Stimulated activated CD4-positive, alpha-beta T cell treated with anti-CD3 and anti-CD28 coated beads, Interleukin-12 subunit alpha, Interleukin-12 subunit beta, amount 100 ng/mL, for 24 hours (primary cell): ENCODE measurements around the gene MVB12B.
"Not testable (repeated sequence)": the region's sequence is repeated elsewhere in the genome, so short reads cannot be mapped to it uniquely, and the experiment has no call there.

Experiments
- DNase-seq, 2 experiments: peaks; one replicate each; pipeline ENCODE4 v3.0.0-alpha.2; 2020; ENCODE audit warnings: low read depth in 2 of 2

Gene MVB12B

GRCh38 chr9:126472198-126472947 lies 145.7 kb downstream of the MVB12B start:
- DNase-seq = no peak

GRCh38 chr9:126472948-126473298 lies 146.3 kb downstream of the MVB12B start:
- no peak for DNase-seq

- no peak for DNase-seq
These were observed 147.7 kb downstream of the MVB12B start for GRCh38 chr9:126474206-126474765.

- DNase-seq = no peak
These were observed 148.3 kb downstream of the MVB12B start for GRCh38 chr9:126474786-126475485.

- no peak for DNase-seq
These were observed 149.4 kb downstream of the MVB12B start for GRCh38 chr9:126475933-126476555.

GRCh38 chr9:126477432-126477831 lies 150.8 kb downstream of the MVB12B start:
- not testable (repeated sequence) for DNase-seq

- no peak for DNase-seq
These were observed 151.8 kb downstream of the MVB12B start for GRCh38 chr9:126478216-126478981.

GRCh38 chr9:126479515-126479914 lies 152.9 kb downstream of the MVB12B start:
- DNase-seq = no peak

GRCh38 chr9:126480813-126481212 lies 154.2 kb downstream of the MVB12B start:
- no peak for DNase-seq

GRCh38 chr9:126481862-126482261 lies 155.2 kb downstream of the MVB12B start:
- no peak for DNase-seq

GRCh38 chr9:126482361-126483044 lies 155.9 kb downstream of the MVB12B start:
- no peak for DNase-seq

- DNase-seq = no peak
These were observed 156.9 kb downstream of the MVB12B start for GRCh38 chr9:126483468-126484073.

- no peak for DNase-seq
These were observed 159.0 kb downstream of the MVB12B start for GRCh38 chr9:126485662-126486061.

- no peak for DNase-seq
These were observed 159.6 kb downstream of the MVB12B start for GRCh38 chr9:126486276-126486675.

GRCh38 chr9:126487856-126488255 lies 161.2 kb downstream of the MVB12B start:
- no peak for DNase-seq

- no peak for DNase-seq
These were observed 161.7 kb downstream of the MVB12B start for GRCh38 chr9:126488310-126488709.

GRCh38 chr9:126488881-126489404 lies 162.3 kb downstream of the MVB12B start:
- no peak for DNase-seq

GRCh38 chr9:126489581-126490213 lies 163.1 kb downstream of the MVB12B start:
- no peak for DNase-seq

- no peak for DNase-seq
These were observed 163.6 kb downstream of the MVB12B start for GRCh38 chr9:126490214-126490631.
